ENCODE measurements around the gene TBCD. TPM values are rescaled to one million over a fixed set of nuclear protein-coding genes. Genes with fewer than 3 reads are reported as not detected.
"Not testable (repeated sequence)": the region's sequence is repeated elsewhere in the genome, so short reads cannot be mapped to it uniquely, and the experiment has no call there.

Gene TBCD
- polyA plus RNA-seq, 1 donor from 2014 or later = 67.2 TPM

DNA sequence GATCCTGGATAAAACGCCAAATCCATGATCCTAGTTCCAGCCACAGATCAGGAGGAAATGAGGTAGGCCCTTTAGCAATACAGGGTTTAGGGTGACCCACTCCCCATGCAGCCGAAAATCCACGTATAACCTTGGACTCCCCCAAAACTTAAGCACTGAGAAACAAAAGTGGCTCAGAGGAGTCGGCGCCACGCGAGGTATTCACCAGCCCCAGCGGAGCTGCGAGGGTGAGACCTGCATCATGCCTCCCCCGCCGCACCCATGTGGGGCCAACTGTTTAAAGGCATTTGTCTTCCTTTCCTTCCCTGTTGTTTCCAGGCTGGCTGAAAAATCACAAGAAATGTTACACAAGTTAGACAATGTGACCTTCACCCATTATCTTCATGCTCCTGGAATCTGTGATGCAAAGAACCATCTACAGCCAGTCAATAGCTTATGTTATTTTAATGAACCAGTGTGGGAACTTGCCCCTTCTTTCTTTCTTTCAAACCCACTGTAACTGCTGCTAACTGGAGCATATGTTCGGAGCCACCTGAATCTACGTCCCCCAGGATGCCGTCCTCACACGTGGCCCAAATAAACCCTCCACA is 229.4 kb downstream of the TBCD start:
- Histone ChIP-seq H3K9me2 (ENCODE audit: insufficient read depth, low read length) (no peaks in the 10 kb centered on the region), H3K27ac (ENCODE audit: low read length) (no peak overlapping the region)
- TF ChIP-seq POLR2AphosphoS5 (IDR thresholded peaks at IDR 0.05) (no peak), MXI1 (conservative IDR thresholded peaks at IDR 0.05; ENCODE audit: poor library complexity, severe bottlenecking) (no peak), RAD21 (conservative IDR thresholded peaks at IDR 0.05) (no peak), SMC3 (conservative IDR thresholded peaks at IDR 0.05; ENCODE audit: poor library complexity) (no peak), EZH2 (IDR thresholded peaks at IDR 0.05; ENCODE audit: borderline replicate concordance, insufficient read depth, low read length, poor library complexity, severe bottlenecking) (no peak), TAF1 (IDR thresholded peaks at IDR 0.05; ENCODE audit: low read depth) (no peak), EP300 (conservative IDR thresholded peaks at IDR 0.05; ENCODE audit: poor library complexity, severe bottlenecking) (no peak)
- TF ChIP-seq, protein P1, sequence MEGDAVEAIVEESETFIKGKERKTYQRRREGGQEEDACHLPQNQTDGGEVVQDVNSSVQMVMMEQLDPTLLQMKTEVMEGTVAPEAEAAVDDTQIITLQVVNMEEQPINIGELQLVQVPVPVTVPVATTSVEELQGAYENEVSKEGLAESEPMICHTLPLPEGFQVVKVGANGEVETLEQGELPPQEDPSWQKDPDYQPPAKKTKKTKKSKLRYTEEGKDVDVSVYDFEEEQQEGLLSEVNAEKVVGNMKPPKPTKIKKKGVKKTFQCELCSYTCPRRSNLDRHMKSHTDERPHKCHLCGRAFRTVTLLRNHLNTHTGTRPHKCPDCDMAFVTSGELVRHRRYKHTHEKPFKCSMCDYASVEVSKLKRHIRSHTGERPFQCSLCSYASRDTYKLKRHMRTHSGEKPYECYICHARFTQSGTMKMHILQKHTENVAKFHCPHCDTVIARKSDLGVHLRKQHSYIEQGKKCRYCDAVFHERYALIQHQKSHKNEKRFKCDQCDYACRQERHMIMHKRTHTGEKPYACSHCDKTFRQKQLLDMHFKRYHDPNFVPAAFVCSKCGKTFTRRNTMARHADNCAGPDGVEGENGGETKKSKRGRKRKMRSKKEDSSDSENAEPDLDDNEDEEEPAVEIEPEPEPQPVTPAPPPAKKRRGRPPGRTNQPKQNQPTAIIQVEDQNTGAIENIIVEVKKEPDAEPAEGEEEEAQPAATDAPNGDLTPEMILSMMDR (IDR thresholded peaks at IDR 0.05; ENCODE audit: poor library complexity, severe bottlenecking) = no peak
- TF ChIP-seq, protein P2, sequence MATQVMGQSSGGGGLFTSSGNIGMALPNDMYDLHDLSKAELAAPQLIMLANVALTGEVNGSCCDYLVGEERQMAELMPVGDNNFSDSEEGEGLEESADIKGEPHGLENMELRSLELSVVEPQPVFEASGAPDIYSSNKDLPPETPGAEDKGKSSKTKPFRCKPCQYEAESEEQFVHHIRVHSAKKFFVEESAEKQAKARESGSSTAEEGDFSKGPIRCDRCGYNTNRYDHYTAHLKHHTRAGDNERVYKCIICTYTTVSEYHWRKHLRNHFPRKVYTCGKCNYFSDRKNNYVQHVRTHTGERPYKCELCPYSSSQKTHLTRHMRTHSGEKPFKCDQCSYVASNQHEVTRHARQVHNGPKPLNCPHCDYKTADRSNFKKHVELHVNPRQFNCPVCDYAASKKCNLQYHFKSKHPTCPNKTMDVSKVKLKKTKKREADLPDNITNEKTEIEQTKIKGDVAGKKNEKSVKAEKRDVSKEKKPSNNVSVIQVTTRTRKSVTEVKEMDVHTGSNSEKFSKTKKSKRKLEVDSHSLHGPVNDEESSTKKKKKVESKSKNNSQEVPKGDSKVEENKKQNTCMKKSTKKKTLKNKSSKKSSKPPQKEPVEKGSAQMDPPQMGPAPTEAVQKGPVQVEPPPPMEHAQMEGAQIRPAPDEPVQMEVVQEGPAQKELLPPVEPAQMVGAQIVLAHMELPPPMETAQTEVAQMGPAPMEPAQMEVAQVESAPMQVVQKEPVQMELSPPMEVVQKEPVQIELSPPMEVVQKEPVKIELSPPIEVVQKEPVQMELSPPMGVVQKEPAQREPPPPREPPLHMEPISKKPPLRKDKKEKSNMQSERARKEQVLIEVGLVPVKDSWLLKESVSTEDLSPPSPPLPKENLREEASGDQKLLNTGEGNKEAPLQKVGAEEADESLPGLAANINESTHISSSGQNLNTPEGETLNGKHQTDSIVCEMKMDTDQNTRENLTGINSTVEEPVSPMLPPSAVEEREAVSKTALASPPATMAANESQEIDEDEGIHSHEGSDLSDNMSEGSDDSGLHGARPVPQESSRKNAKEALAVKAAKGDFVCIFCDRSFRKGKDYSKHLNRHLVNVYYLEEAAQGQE (IDR thresholded peaks at IDR 0.05; ENCODE audit: borderline replicate concordance) = no peak

DNA sequence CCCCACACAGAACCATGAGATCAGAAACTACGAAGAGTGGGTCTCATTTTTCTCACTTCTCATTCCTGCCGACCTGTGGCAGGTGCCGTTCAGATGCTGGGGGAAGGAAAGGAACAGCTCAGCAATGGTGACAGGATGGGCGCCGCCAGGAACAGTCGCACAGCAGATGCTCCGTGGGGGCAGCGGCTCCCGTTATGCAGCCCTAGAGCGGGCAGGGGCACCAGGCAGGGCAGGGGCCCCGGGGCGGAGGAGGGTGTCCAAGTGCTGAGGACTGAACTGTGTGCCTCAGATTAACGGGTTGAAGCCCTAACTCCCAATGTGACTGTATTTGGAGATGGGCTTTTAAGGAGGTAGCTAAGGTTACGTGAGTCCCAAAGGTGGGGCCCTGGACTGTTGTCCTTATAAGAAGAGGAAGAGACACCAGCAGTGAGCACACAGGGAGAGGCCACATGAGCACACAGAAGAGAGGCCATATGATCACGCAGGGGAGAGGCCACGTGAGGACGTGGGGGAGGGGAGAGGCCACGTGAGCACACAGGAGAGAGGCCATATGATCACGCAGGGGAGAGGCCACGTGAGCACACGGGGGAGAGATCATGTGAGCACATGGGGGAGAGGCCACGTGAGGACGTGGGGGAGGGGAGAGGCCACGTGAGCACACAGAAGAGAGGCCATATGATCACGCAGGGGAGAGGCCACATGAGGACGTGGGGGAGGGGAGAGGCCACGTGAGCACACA is 231.8 kb downstream of the TBCD start:
- no peak overlapping the region for H3K27ac ChIP-seq (ENCODE audit: low read length)
- no peaks in the 10 kb centered on the region for H4K20me1 ChIP-seq (ENCODE audit: insufficient read depth)
- TF ChIP-seq, protein P1 (IDR thresholded peaks at IDR 0.05; ENCODE audit: poor library complexity, severe bottlenecking) = no peak
- TF ChIP-seq RAD21 (conservative IDR thresholded peaks at IDR 0.05) (no peak), TAF1 (IDR thresholded peaks at IDR 0.05; ENCODE audit: low read depth) (no peak), POLR2AphosphoS5 (IDR thresholded peaks at IDR 0.05) (no peak), EZH2 (IDR thresholded peaks at IDR 0.05; ENCODE audit: borderline replicate concordance, insufficient read depth, low read length, poor library complexity, severe bottlenecking) (no peak), SMC3 (conservative IDR thresholded peaks at IDR 0.05; ENCODE audit: poor library complexity) (no peak), MXI1 (conservative IDR thresholded peaks at IDR 0.05; ENCODE audit: poor library complexity, severe bottlenecking) (no peak), EP300 (conservative IDR thresholded peaks at IDR 0.05; ENCODE audit: poor library complexity, severe bottlenecking) (no peak)
- TF ChIP-seq, protein P2 (IDR thresholded peaks at IDR 0.05; ENCODE audit: borderline replicate concordance) = no peak
- no peak overlapping the region for H3K4me2 ChIP-seq (ENCODE audit: low read length)
- H2AFZ ChIP-seq (ENCODE audit: low read depth, low read length) = no peak overlapping the region
- no peaks in the 10 kb centered on the region for H3K79me2 ChIP-seq (replicated peaks; ENCODE audit: insufficient read depth, low read length)
- no peaks in the 10 kb centered on the region for H3F3A ChIP-seq (ENCODE audit: insufficient read depth, low read length, poor library complexity, severe bottlenecking)
- H3K27me3 ChIP-seq (ENCODE audit: insufficient read depth, low read depth, low read length) = no peaks in the 10 kb centered on the region
- no peaks in the 10 kb centered on the region for H3K36me3 ChIP-seq (ENCODE audit: insufficient read depth, low read length)
- H3K9ac ChIP-seq (ENCODE audit: low read length) = no peak overlapping the region
- H3K9me3 ChIP-seq (ENCODE audit: low read length) = no peaks in the 10 kb centered on the region
- H3K4me3 ChIP-seq (ENCODE audit: low read length) = no peak overlapping the region
- H3K9me2 ChIP-seq (ENCODE audit: insufficient read depth, low read length) = no peaks in the 10 kb centered on the region

More for the DNA sequence above, 229.4 kb downstream of the TBCD start:
- Histone ChIP-seq H3K27me3 (ENCODE audit: insufficient read depth, low read depth, low read length) (no peaks in the 10 kb centered on the region), H3K36me3 (ENCODE audit: insufficient read depth, low read length) (no peaks in the 10 kb centered on the region), H4K20me1 (ENCODE audit: insufficient read depth) (no peaks in the 10 kb centered on the region), H3K9me3 (ENCODE audit: low read length) (no peaks in the 10 kb centered on the region), H3K4me3 (ENCODE audit: low read length) (no peak overlapping the region), H3K4me2 (ENCODE audit: low read length) (no peak overlapping the region), H3K79me2 (replicated peaks; ENCODE audit: insufficient read depth, low read length) (no peaks in the 10 kb centered on the region), H3K9ac (ENCODE audit: low read length) (no peak overlapping the region), H2AFZ (ENCODE audit: low read depth, low read length) (no peak overlapping the region), H3F3A (ENCODE audit: insufficient read depth, low read length, poor library complexity, severe bottlenecking) (no peaks in the 10 kb centered on the region)

DNA sequence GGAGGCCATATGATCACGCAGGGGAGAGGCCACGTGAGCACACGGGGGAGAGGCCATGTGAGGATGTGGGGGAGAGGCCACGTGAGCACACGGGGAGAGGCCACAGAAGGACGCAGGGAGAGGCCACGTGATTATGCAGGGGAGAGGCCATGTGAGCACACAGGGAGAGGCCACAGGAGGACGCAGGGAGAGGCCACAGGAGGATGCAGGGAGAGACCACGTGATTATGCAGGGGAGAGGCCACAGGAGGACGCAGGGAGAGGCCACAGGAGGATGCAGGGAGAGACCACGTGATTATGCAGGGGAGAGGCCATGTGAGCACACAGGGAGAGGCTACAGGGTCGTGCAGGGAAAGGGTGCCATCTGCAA is 232.4 kb downstream of the TBCD start:
- H3K4me3 ChIP-seq (ENCODE audit: low read length); H3K4me2 ChIP-seq (ENCODE audit: low read length); H3K27ac ChIP-seq (ENCODE audit: low read length); H2AFZ ChIP-seq (ENCODE audit: low read depth, low read length); H3K9me2 ChIP-seq (ENCODE audit: insufficient read depth, low read length); H3F3A ChIP-seq (ENCODE audit: insufficient read depth, low read length, poor library complexity, severe bottlenecking); H4K20me1 ChIP-seq (ENCODE audit: insufficient read depth); H3K79me2 ChIP-seq (replicated peaks; ENCODE audit: insufficient read depth, low read length); H3K9ac ChIP-seq (ENCODE audit: low read length); H3K36me3 ChIP-seq (ENCODE audit: insufficient read depth, low read length); H3K27me3 ChIP-seq (ENCODE audit: insufficient read depth, low read depth, low read length); H3K9me3 ChIP-seq (ENCODE audit: low read length): not testable (repeated sequence)

Data from neural cell (in vitro differentiated cells).